Adrenal gland (tissue), 5 donors: ENCODE measurements around the gene GSE1.

ENCODE experiments used
- POLR2A ChIP-seq, 2 donors: fragments of 450-650 bp; IDR thresholded peaks; one replicate each; pipeline ENCODE4 v1.6.1; 2017; ENCODE audit warnings: antibody characterized with exemption in 2 of 2, mild to moderate bottlenecking in 2 of 2, moderate library complexity in 1 of 2
- TF ChIP-seq, protein P1 (sequence below), 6 experiments: fragments of 450-650 bp in 4 of 6; fragments of 200-600 bp in 2 of 6; sonication (generic) in 1 of 6; IDR thresholded peaks; 1 replicate in 5 of 6; 2 replicates in 1 of 6; pipeline versions ENCODE4 v1.5.1 to v1.8.0; 2016 to 2021; ENCODE audit warnings: antibody characterized with exemption in 6 of 6, mild to moderate bottlenecking in 2 of 6, moderate library complexity in 1 of 6
- donor health status: DM: no; HTN: no; CAD: no.

DNA sequence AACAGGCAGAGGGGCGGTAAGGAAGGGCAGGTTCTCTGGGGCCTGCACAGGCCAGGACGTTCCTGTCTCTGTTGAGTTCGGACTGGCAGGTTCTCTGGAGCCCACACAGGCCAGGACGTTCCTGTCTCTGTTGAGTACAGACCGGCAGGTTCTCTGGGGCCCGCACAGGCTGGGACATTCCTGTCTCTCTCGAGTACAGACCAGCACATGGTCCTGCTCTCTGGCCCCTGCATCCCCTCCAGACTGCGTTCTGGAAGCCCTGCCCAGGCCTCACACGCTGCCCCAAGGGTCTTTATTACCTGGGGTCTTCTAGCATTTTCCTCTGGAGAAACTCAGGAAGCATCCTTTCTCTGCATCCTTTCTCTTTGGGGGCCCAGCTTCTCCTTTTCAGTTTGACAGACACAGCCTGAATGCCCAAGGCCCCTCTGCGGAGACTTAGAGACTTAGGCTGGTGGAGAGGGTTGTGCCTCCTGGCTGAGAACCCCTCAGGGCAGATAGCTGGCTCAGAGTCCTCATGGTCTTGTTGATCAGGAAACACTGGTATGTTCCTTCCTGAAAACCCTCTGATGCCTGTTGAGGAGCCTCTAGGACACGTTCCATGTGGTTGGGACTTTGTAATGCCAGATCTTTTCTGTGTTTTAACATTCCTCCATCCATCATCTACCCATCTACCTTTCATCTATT, 18.0 kb upstream of the GSE1 start:
- TF ChIP-seq, protein P1, sequence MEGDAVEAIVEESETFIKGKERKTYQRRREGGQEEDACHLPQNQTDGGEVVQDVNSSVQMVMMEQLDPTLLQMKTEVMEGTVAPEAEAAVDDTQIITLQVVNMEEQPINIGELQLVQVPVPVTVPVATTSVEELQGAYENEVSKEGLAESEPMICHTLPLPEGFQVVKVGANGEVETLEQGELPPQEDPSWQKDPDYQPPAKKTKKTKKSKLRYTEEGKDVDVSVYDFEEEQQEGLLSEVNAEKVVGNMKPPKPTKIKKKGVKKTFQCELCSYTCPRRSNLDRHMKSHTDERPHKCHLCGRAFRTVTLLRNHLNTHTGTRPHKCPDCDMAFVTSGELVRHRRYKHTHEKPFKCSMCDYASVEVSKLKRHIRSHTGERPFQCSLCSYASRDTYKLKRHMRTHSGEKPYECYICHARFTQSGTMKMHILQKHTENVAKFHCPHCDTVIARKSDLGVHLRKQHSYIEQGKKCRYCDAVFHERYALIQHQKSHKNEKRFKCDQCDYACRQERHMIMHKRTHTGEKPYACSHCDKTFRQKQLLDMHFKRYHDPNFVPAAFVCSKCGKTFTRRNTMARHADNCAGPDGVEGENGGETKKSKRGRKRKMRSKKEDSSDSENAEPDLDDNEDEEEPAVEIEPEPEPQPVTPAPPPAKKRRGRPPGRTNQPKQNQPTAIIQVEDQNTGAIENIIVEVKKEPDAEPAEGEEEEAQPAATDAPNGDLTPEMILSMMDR (IDR thresholded peaks at IDR 0.05): no peak
- TF ChIP-seq POLR2A (IDR thresholded peaks at IDR 0.05): no peak
